Measurements from ENCODE around the gene PARD6B. TPM values are rescaled to one million over a fixed set of nuclear protein-coding genes. Genes with fewer than 3 reads are reported as not detected.

PARD6B gene
- total and polyA plus RNA-seq, 2 donors (not counting 3 experiments of a cell fraction or from before 2014, with no cell fraction given) = 0.03 TPM; not detected in 1

GRCh38 chr20:50804437-50805348 lies 73.3 kb downstream of the PARD6B start:
- H3K27me3 ChIP-seq (ENCODE audit: control insufficient read depth in 2 of 2, insufficient read depth in 2 of 2, low read length in 2 of 2) = peaks cover 0 to 7% of the 10 kb centered on the region in 2 experiments
- H4K20me1 ChIP-seq (replicated peaks; ENCODE audit: control insufficient read depth, extremely low read depth, insufficient read depth, low read length) = no peaks in the 10 kb centered on the region
- intact Hi-C loops (cut with micrococcal nuclease) (no loop called here), dilution Hi-C loops (cut with MboI; ENCODE audit: extremely low pct_ligation_motif_present, low sequenced_read_pairs) (no loop called here)
- H3K4me1 ChIP-seq (ENCODE audit: control insufficient read depth, extremely low read depth, insufficient read depth, low read length) = no peaks in the 10 kb centered on the region
- H3K9me3 ChIP-seq (replicated peaks; ENCODE audit: control insufficient read depth, insufficient read depth, low read length) = no peaks in the 10 kb centered on the region
- CTCF ChIA-PET = interaction anchor here (1.1 to 1.3 kb wide), 3 partner anchors 10 to 11 kb away, joined by 3 to 8 read pairs (median 5); partner anchors contain the start of gene BCAS4
- H3K27ac ChIP-seq (ENCODE audit: insufficient read depth, low read depth, low read length) = no peak overlapping the region
- H3K9ac ChIP-seq (replicated peaks; ENCODE audit: extremely low read depth, insufficient read depth, low read length) = no peak overlapping the region
- no peaks in the 10 kb centered on the region for H3K79me2 ChIP-seq (ENCODE audit: control insufficient read depth, insufficient read depth, low read length)
- no peak overlapping the region for H3K4me3 ChIP-seq (replicated peaks in 1 of 3; ENCODE audit: insufficient read depth in 1 of 3, low read depth in 1 of 3, low read length in 3 of 3)
- no peaks in the 10 kb centered on the region for H3K9me1 ChIP-seq (replicated peaks; ENCODE audit: control insufficient read depth, extremely low read depth, insufficient read depth, low read length)
- DNase-seq (ENCODE audit: low read depth, low spot score) = no peak
- FAIRE-seq = no peak
- no peaks in the 10 kb centered on the region for H3K36me3 ChIP-seq (ENCODE audit: control insufficient read depth in 2 of 2, extremely low read depth in 1 of 2, insufficient read depth in 2 of 2, low read length in 2 of 2)
- H2AFZ ChIP-seq (ENCODE audit: low read depth, low read length) = no peak overlapping the region
- H3K4me2 ChIP-seq (ENCODE audit: insufficient read depth, low read length) = no peak overlapping the region
- BruUV-seq (replicated peaks) = no TSS peak
- POLR2A ChIA-PET = no interaction called here
- TF ChIP-seq MYC (IDR thresholded peaks at IDR 0.05; ENCODE audit: low read depth, low read length) (no peak), CTCF (IDR thresholded peaks at IDR 0.05; ENCODE audit: extremely low read depth in 1 of 2, insufficient read depth in 1 of 2, low read depth in 1 of 2, low read length in 2 of 2) (no peak), POLR2A (IDR thresholded peaks at IDR 0.05; ENCODE audit: low read depth, low read length) (no peak)

DNA sequence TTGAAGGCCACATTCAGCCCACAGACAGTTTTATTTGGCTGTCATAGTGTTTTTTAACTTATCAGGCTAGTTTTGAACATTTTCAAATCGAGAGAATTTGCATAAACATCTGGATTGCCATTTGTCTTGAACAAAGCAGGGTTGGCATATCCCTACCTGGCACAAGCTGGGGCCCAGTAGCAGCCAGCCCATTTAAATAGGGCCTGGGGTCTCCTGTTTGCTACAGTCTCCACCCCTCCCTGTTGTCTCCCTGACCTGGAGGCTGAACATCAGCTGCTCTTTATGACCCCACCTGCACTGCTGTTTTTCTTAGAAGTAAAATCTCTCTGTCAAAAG lies 73.9 kb downstream of the PARD6B start:
- FAIRE-seq = no peak
- TF ChIP-seq CTCF (IDR thresholded peaks at IDR 0.05; ENCODE audit: extremely low read depth in 1 of 2, insufficient read depth in 1 of 2, low read depth in 1 of 2, low read length in 2 of 2) (no peak), POLR2AphosphoS5 (IDR thresholded peaks at IDR 0.05; ENCODE audit: insufficient read depth, low read depth, low read length) (no peak), JUN (IDR thresholded peaks at IDR 0.05; ENCODE audit: borderline replicate concordance, insufficient read depth, insufficient read length, low read depth) (no peak), GATA2 (IDR thresholded peaks at IDR 0.05; ENCODE audit: insufficient read depth, insufficient read length, low read depth, low read length) (no peak), EZH2 (IDR thresholded peaks at IDR 0.05; ENCODE audit: borderline replicate concordance, low read depth, low read length, severe bottlenecking) (no peak), MYC (IDR thresholded peaks at IDR 0.05; ENCODE audit: low read depth, low read length) (no peak), POLR2A (IDR thresholded peaks at IDR 0.05; ENCODE audit: low read depth, low read length) (no peak), FOS (IDR thresholded peaks at IDR 0.05; ENCODE audit: borderline replicate concordance, insufficient read depth, low read length) (no peak), MAX (IDR thresholded peaks at IDR 0.05; ENCODE audit: insufficient read depth, insufficient read length) (no peak)
- dilution Hi-C loops (cut with MboI; ENCODE audit: extremely low pct_ligation_motif_present, low sequenced_read_pairs) (no loop called here), intact Hi-C loops (cut with micrococcal nuclease) (no loop called here)
- Histone ChIP-seq H3K4me1 (ENCODE audit: control insufficient read depth, extremely low read depth, insufficient read depth, low read length) (no peaks in the 10 kb centered on the region), H3K27me3 (ENCODE audit: control insufficient read depth in 2 of 2, insufficient read depth in 2 of 2, low read length in 2 of 2) (peaks cover 0 to 7% of the 10 kb centered on the region in 2 experiments), H3K4me3 (replicated peaks in 1 of 3; ENCODE audit: insufficient read depth in 1 of 3, low read depth in 1 of 3, low read length in 3 of 3) (no peak overlapping the region), H2AFZ (ENCODE audit: low read depth, low read length) (no peak overlapping the region), H3K36me3 (ENCODE audit: control insufficient read depth in 2 of 2, extremely low read depth in 1 of 2, insufficient read depth in 2 of 2, low read length in 2 of 2) (no peaks in the 10 kb centered on the region), H3K9me3 (replicated peaks; ENCODE audit: control insufficient read depth, insufficient read depth, low read length) (no peaks in the 10 kb centered on the region), H3K9ac (replicated peaks; ENCODE audit: extremely low read depth, insufficient read depth, low read length) (no peak overlapping the region), H4K20me1 (replicated peaks; ENCODE audit: control insufficient read depth, extremely low read depth, insufficient read depth, low read length) (no peaks in the 10 kb centered on the region), H3K79me2 (ENCODE audit: control insufficient read depth, insufficient read depth, low read length) (no peaks in the 10 kb centered on the region), H3K27ac (ENCODE audit: insufficient read depth, low read depth, low read length) (no peak overlapping the region), H3K4me2 (ENCODE audit: insufficient read depth, low read length) (no peak overlapping the region), H3K9me1 (replicated peaks; ENCODE audit: control insufficient read depth, extremely low read depth, insufficient read depth, low read length) (no peaks in the 10 kb centered on the region)
- no peak for DNase-seq (ENCODE audit: low read depth, low spot score)
- no TSS peak for BruUV-seq (replicated peaks)
- ChIA-PET POLR2A (no interaction called here), CTCF (no interaction called here)

Data from endothelial cell of umbilical vein (primary cell).